SK-MEL-5 (cell line): Measurements from ENCODE around the gene MYL11. TPM values are rescaled to one million over a fixed set of nuclear protein-coding genes. Genes with fewer than 3 reads are reported as not detected.

Source experiments
- DNase-seq: peaks from one replicate; pipeline ENCODE4 v3.0.0-alpha.2; 2016; ENCODE audit warnings: low read depth, low spot score
- in situ Hi-C: cut with HindIII; loops from 2 replicates; pipeline ENCODE4 v1.10.0; 2016; ENCODE audit warnings: low sequenced_read_pairs, high pct_unique_total_duplicates, low pct_unique_long_range_greater_than_20kb
- total RNA-seq: library from RNA; depleted of rRNA; stranded (reverse); fragments of >200 nt; shearing (Covaris generic); gene quantifications from 2 replicates; pipeline ENCODE4 v1.2.3, GENCODE V29; 2014

Gene MYL11
- total RNA-seq, 1 experiment from 2014 or later: not detected

DNA sequence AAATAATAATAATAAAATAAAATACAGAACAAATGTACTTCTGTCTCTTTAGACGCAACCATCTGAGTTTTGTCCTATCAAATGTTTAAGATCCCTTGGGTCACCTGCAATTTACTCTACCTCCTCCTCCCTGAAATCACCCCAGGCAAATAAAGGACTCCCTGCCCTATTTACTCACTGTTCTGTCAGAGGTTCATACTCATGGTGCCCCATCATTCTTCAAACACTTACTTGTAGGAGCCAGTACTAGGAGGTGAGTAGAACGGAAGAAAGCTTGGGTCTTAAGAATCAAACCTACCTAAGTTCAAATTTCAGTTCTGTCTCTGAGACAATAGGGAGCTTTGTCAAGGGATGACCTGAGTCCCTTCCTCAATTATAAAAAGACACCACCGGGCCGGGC lies 8.1 kb upstream of the MYL11 start:
- no peak for DNase-seq
- in situ Hi-C loops: no loop called here

DNA sequence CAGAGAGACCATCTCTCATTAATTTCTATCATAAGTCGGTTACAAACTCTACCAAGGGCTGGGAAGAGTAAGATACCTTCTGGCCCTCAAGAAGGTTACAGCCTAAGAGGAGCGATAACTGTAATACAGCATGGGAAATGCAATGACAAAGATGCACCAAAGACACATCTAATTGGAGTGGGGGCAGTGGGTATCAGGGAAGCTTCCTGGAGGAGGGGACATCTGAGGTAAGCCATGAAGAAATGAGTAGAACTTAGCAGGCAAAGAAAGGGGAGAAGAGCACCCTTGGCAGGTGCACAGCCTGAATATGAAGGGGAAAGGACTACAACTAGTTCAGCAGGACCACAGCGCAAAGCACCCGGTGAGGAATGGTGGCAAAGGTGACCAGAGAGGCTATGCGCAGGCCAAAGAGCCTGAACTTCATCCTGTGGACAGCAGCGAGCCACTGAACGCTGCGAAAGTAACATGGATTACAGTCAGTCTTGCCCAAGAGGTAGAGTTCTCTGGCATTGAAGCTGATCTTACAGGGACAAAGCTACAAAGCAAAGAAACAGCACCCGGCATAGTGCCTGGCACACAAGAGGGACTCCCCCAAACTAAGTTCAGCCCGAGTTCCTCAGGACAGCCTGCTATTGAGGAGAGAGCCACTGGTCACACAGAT lies 7.1 kb upstream of the MYL11 start:
- in situ Hi-C loops: no loop called here
- DNase-seq: no peak

- in situ Hi-C loops: no loop called here
- DNase-seq: no peak
Observed at GRCh38 chr16:30368122-30368791, 6.3 kb upstream of the MYL11 start.

DNA sequence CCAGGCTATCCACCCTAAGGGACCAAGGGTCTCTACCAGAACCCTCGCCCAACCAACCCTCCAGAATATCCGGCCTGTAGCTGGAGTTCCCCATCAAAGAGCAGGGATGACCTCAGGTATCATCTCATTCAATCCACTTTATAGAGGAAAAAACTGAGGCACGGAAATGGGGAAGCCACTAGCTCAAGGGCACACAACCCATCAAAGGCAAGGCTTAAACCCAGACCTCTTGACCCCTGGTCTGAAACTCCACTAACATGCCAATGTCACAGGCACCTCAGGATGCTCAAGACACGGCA lies 5.9 kb upstream of the MYL11 start:
- in situ Hi-C loops: no loop called here
- no peak for DNase-seq

GRCh38 chr16:30369091-30369937 lies 5.3 kb upstream of the MYL11 start:
- DNase-seq: no peak

DNA sequence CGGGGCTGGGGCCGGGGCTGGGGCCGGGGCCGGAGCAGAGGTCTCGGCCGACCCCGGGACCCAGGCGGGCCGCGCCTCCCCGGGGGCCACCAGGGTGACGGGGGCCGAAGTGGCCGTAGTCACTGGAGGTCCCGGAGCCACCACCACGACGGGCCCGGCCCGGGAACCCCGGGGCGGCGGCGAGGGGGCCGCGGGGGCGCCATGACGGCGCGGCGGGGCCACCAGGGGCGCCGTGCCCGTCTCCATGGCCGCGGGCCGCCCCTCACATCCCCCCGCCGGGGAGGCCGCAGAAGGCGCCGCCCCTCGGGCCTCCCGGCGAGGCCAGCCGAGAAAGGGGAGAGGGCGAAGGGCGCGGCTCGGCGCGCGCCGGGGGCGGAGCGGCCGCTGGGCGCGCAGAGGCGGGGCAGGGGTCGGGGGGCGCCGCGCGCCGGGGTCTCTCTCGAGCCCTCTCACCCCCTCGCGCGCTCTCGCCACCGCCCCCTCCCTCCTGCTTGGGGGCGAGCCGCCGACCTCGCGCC lies 4.6 kb upstream of the MYL11 start:
- in situ Hi-C loops: no loop called here
- no peak for DNase-seq

More at GRCh38 chr16:30369091-30369937, 5.3 kb upstream of the MYL11 start:
- in situ Hi-C loops: no loop called here

DNA sequence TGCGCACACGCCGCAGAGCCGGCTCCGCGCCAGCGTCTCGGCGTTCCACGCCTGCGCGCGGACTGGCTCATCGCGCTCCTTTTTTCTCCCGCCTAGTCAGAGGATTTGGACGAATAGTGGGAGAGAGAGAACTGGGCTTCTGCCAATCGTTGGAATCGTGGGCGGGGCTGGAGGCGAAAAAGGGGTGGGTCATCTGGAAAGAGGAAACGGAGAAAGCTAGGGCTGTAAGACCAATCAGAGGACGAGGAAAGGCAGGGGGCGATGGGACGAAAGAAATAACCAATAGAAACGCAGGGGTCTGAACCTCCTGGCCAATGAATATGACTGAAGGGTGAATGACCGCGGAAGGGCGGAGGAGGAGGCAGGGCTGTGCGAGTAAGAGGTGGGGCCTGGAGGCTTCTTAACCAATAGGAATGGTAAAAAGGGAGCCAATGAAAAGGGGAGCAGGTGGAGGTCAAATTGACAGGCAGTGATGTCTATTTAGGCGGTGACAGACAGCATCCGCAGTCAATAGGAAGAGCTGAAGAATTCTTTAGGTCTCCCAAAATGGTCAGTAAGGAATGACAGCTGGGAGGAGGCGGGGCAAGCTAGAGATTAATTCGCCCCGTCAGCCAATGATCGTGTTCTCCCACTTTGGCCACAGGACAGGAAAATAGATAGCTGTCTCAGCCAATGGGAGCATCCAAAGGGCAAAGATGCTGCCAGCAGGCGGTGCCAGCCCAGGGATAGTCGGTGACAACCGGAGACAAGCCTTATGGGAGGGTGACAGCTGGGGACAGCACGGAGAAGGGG lies 4.0 kb upstream of the MYL11 start, which contains the start of gene TBC1D10B:
Gene TBC1D10B (minus strand): TSS at position 39 of the 792 bp plus-strand sequence. CDS start 311 bp downstream, outside the sequence.
- peak; percentile 99 for DNase-seq
- in situ Hi-C loops: no loop called here

GRCh38 chr16:30371248-30371816 lies 3.3 kb upstream of the MYL11 start:
- in situ Hi-C loops: no loop called here
- DNase-seq: no peak

GRCh38 chr16:30372038-30372712 lies 2.4 kb upstream of the MYL11 start:
- no peak for DNase-seq
- in situ Hi-C loops: no loop called here

- no peak for DNase-seq
- in situ Hi-C loops: no loop called here
Observed at GRCh38 chr16:30372725-30373124, 1.9 kb upstream of the MYL11 start.

DNA sequence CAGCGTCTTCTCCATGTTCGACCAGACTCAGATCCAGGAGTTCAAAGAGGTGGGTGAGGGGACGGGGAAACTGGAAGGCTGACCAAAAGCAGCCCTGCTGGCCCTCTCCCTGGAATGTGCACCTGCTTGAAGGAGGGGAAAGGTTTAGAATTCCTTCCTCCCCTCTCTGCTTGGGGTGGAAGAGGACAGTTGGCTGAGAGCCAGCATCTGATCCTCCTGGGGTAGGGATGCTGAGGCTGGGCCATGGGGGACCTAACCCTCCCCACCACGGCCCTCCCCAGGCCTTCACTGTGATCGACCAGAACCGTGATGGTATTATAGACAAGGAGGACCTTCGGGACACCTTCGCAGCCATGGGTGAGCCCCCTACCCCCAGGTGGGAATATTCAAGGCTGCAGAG lies 1.3 kb downstream of the MYL11 start:
- in situ Hi-C loops: no loop called here
- DNase-seq: no peak

DNA sequence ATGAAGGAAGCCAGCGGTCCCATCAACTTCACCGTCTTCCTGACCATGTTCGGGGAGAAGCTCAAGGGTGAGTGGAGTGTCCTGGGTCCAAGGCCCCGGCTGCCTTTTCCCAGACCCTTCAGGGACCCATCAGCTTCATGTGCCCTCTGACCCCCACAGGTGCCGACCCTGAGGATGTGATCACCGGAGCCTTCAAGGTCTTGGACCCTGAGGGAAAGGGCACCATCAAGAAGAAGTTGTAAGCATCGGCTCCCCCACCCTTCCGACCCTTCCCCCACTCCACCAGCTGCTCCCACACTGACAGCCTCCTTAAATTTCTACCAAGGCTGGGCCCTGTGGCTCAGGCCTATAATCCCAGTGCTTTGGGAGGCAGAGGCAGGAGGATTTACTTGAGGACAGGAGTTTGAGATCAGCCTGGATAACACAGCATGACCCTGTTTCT lies 1.9 kb downstream of the MYL11 start:
- DNase-seq: no peak
- in situ Hi-C loops: no loop called here

DNA sequence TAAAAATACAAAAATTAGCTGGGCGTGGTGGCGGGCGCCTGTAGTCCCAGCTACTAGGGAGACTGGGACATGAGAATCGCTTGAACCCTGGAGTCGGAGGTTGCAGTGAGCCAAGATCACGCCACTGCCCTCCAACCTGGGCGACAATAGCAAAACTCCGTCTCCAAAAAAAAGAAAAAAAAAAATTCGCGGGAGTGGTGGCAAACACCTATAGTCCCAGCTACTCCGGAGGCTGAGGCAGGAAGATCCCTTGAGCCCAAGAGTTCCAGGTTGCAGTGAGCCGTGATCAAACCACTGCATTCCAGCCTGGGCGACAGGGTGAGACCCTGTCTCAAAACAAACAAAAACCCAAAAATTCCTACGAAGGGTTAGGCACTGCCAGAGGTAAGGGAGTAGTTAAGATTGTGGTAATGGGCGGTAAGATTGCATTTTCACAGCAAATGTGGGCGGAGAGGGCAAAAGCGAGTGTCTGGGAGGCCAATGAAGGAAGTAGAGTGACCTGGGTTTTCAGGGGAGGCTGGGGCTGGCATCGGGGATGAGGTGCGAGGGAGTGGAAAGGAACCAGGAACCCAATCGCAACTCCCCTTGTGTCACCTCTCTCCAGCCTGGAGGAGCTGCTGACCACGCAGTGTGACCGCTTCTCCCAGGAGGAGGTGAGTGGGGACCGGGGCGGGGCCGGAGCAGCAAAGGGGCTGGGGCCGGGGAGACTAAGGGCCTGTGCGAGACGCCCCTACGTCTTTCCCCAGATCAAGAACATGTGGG lies 2.6 kb downstream of the MYL11 start:
- DNase-seq: no peak
- in situ Hi-C loops: no loop called here

DNA sequence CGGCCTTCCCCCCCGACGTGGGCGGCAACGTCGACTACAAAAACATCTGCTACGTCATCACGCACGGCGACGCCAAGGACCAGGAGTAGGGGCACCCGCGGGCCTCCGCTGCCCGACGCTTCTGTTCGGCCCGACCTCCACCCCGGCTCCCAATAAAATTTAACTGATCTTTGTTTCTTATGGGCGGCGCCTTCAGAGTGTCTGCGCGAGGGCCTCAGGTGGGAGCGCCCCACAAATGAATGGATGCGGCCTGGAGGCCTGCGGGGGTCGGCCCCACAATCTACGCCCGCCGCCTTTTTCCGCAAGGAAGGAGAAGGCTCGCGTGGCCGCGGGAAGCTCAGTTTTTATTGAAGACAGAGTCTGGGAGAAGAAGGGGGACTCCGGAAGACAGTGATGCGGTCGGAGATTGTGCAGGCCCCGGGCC lies 3.2 kb downstream of the MYL11 start:
- peak; percentile 80 for DNase-seq
- in situ Hi-C loops: no loop called here

GRCh38 chr16:30378236-30379157 lies 3.9 kb downstream of the MYL11 start:
- peak; percentile 95 for DNase-seq
- in situ Hi-C loops: no loop called here
